A673 (cell line): ENCODE results near the gene PSD2.

Experiments
- CTCF ChIP-seq: fragments of 300-800, 200-600 bp; sonication (generic); conservative IDR thresholded peaks from 2 replicates; pipeline ENCODE4 v1.5.1; 2017; ENCODE audit warnings: low read depth, mild to moderate bottlenecking, antibody characterized with exemption, low read length, moderate library complexity, mixed read lengths
- EZH2 ChIP-seq: fragments of 200-600 bp; sonication (generic); IDR thresholded peaks from 2 replicates; pipeline ENCODE4 v1.6.1; 2017; ENCODE audit warnings: borderline replicate concordance, low read depth, mild to moderate bottlenecking, mixed read lengths, antibody characterized with exemption, low read length; ENCODE audit not compliant: poor library complexity, severe bottlenecking

GRCh38 chr5:139810341-139811273 lies 15.0 kb downstream of the PSD2 start:
- TF ChIP-seq EZH2 (no peak), CTCF (no peak)
